ENCODE data around the gene SUN3.

- TF ChIP-seq POLR2AphosphoS5 (IDR thresholded peaks at IDR 0.05) = no peak
- TF ChIP-seq, protein P1, sequence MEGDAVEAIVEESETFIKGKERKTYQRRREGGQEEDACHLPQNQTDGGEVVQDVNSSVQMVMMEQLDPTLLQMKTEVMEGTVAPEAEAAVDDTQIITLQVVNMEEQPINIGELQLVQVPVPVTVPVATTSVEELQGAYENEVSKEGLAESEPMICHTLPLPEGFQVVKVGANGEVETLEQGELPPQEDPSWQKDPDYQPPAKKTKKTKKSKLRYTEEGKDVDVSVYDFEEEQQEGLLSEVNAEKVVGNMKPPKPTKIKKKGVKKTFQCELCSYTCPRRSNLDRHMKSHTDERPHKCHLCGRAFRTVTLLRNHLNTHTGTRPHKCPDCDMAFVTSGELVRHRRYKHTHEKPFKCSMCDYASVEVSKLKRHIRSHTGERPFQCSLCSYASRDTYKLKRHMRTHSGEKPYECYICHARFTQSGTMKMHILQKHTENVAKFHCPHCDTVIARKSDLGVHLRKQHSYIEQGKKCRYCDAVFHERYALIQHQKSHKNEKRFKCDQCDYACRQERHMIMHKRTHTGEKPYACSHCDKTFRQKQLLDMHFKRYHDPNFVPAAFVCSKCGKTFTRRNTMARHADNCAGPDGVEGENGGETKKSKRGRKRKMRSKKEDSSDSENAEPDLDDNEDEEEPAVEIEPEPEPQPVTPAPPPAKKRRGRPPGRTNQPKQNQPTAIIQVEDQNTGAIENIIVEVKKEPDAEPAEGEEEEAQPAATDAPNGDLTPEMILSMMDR (IDR thresholded peaks at IDR 0.05) = no peak
These were observed 48.5 kb upstream of the SUN3 start for GRCh38 chr7:48077423-48077822.

Data from transverse colon (tissue), 4 donors.